K562 (cell line): ENCODE measurements around the gene EEF1A2. TPM values are rescaled to one million over a fixed set of nuclear protein-coding genes. Genes with fewer than 3 reads are reported as not detected.

Experiments
- polyA plus RNA-seq, 8 experiments: library from polyadenylated mRNA; depleted of rRNA in 4 of 8; stranded (reverse) in 5 of 8; unstranded in 3 of 8; fragments of >200 nt; fragmentation: Nextera tagmentation in 2 of 8; fragmentation: Illumina TruSeq in 1 of 8; extraction: Ambion mirVana in 2 of 8; extraction: Trizol in 1 of 8; gene quantifications; 2 replicates each; pipeline versions ENCODE4 v1.2.1 to v1.2.3, GENCODE V29; 2011 to 2014; ENCODE audit warnings: inconsistent platforms in 1 of 8, missing spikeins in 1 of 8
- total RNA-seq, 7 experiments: library from RNA; depleted of rRNA in 6 of 7; stranded (reverse); fragments of >200 nt in 6 of 7; fragmentation: Illumina TruSeq in 2 of 7; extraction: Trizol in 2 of 7; gene quantifications; 2 replicates each; pipeline versions ENCODE4 v1.2.1 to v1.2.3, GENCODE V29; 2011 to 2021; ENCODE audit warnings: low replicate concordance in 1 of 7

Gene EEF1A2
- total and polyA plus RNA-seq, 9 of the 15 experiments (the other 6 are each of a cell fraction or from before 2014, with no cell fraction given) = 0.04 to 29.6 (median 11.5) TPM

Other genes starting within 250 kb of the EEF1A2 start
Only the 7 nearest of the 18 such genes appear.
- gene KCNQ2, start 26.4 kb downstream of the EEF1A2 start, total RNA-seq (2014; rRNA removed) = not detected in 2 replicates
- gene KCNQ2, start 26.4 kb downstream of the EEF1A2 start, total RNA-seq (2014; rRNA removed; fragmentation: Illumina TruSeq; extraction: Trizol) = not detected in 2 replicates
- not detected in 2 replicates for gene KCNQ2, start 26.4 kb downstream of the EEF1A2 start, total RNA-seq (2015; rRNA removed; fragmentation: Illumina TruSeq; extraction: Trizol)
- gene KCNQ2, start 26.4 kb downstream of the EEF1A2 start, total RNA-seq (2021) = 0.13 and 0.40 TPM in 2 replicates
- gene KCNQ2, start 26.4 kb downstream of the EEF1A2 start, polyA plus RNA-seq (2011; rRNA removed) = 0.08 TPM in 1 of 2 replicates, not detected in the other
- not detected in 2 replicates for gene KCNQ2, start 26.4 kb downstream of the EEF1A2 start, polyA plus RNA-seq (2014; fragmentation: Illumina TruSeq; extraction: Trizol)
- gene KCNQ2, start 26.4 kb downstream of the EEF1A2 start, polyA plus RNA-seq (2014; fragmentation: Nextera tagmentation; extraction: Ambion mirVana) = not detected
- gene KCNQ2, start 26.4 kb downstream of the EEF1A2 start, polyA plus RNA-seq (2014; rRNA removed) = 0.16 TPM in 1 of 2 replicates, not detected in the other
- 73.9 and 86.1 TPM in 2 replicates for gene PPDPF, start 21.7 kb upstream of the EEF1A2 start, total RNA-seq (2014; rRNA removed)
- gene PPDPF, start 21.7 kb upstream of the EEF1A2 start, total RNA-seq (2014; rRNA removed; fragmentation: Illumina TruSeq; extraction: Trizol) = 2.3 and 4.5 TPM in 2 replicates
- 10.5 and 16.6 TPM in 2 replicates for gene PPDPF, start 21.7 kb upstream of the EEF1A2 start, total RNA-seq (2015; rRNA removed; fragmentation: Illumina TruSeq; extraction: Trizol)
- gene PPDPF, start 21.7 kb upstream of the EEF1A2 start, total RNA-seq (2021) = 220 and 233 TPM in 2 replicates
- gene PPDPF, start 21.7 kb upstream of the EEF1A2 start, polyA plus RNA-seq (2011; rRNA removed) = 4.5 and 9.8 TPM in 2 replicates
- gene PPDPF, start 21.7 kb upstream of the EEF1A2 start, polyA plus RNA-seq (2014; fragmentation: Illumina TruSeq; extraction: Trizol) = 11.2 and 59.1 TPM in 2 replicates
- under 1 TPM; 0.77 to 0.85 TPM for gene PPDPF, start 21.7 kb upstream of the EEF1A2 start, polyA plus RNA-seq (2014; fragmentation: Nextera tagmentation; extraction: Ambion mirVana)
- 98.3 and 99.6 TPM in 2 replicates for gene PPDPF, start 21.7 kb upstream of the EEF1A2 start, polyA plus RNA-seq (2014; rRNA removed)
- not detected in 2 replicates for gene PTK6, start 38.3 kb upstream of the EEF1A2 start, total RNA-seq (2014; rRNA removed)
- gene PTK6, start 38.3 kb upstream of the EEF1A2 start, total RNA-seq (2014; rRNA removed; fragmentation: Illumina TruSeq; extraction: Trizol) = not detected in 2 replicates
- gene PTK6, start 38.3 kb upstream of the EEF1A2 start, total RNA-seq (2015; rRNA removed; fragmentation: Illumina TruSeq; extraction: Trizol) = not detected in 2 replicates
- gene PTK6, start 38.3 kb upstream of the EEF1A2 start, total RNA-seq (2021) = not detected in 2 replicates
- not detected in 2 replicates for gene PTK6, start 38.3 kb upstream of the EEF1A2 start, polyA plus RNA-seq (2011; rRNA removed)
- gene PTK6, start 38.3 kb upstream of the EEF1A2 start, polyA plus RNA-seq (2014; fragmentation: Illumina TruSeq; extraction: Trizol) = not detected in 2 replicates
- not detected for gene PTK6, start 38.3 kb upstream of the EEF1A2 start, polyA plus RNA-seq (2014; fragmentation: Nextera tagmentation; extraction: Ambion mirVana)
- 0.07 TPM in 1 of 2 replicates, not detected in the other for gene PTK6, start 38.3 kb upstream of the EEF1A2 start, polyA plus RNA-seq (2014; rRNA removed)
- gene SRMS, start 48.7 kb upstream of the EEF1A2 start, total RNA-seq (2014; rRNA removed) = not detected in 2 replicates
- not detected in 2 replicates for gene SRMS, start 48.7 kb upstream of the EEF1A2 start, total RNA-seq (2014; rRNA removed; fragmentation: Illumina TruSeq; extraction: Trizol)
- gene SRMS, start 48.7 kb upstream of the EEF1A2 start, total RNA-seq (2015; rRNA removed; fragmentation: Illumina TruSeq; extraction: Trizol) = not detected in 2 replicates
- gene SRMS, start 48.7 kb upstream of the EEF1A2 start, total RNA-seq (2021) = not detected in 2 replicates
- gene SRMS, start 48.7 kb upstream of the EEF1A2 start, polyA plus RNA-seq (2011; rRNA removed) = 0.04 and 0.07 TPM in 2 replicates
- gene SRMS, start 48.7 kb upstream of the EEF1A2 start, polyA plus RNA-seq (2014; fragmentation: Illumina TruSeq; extraction: Trizol) = not detected in 2 replicates
- gene SRMS, start 48.7 kb upstream of the EEF1A2 start, polyA plus RNA-seq (2014; fragmentation: Nextera tagmentation; extraction: Ambion mirVana) = not detected
- not detected in 2 replicates for gene SRMS, start 48.7 kb upstream of the EEF1A2 start, polyA plus RNA-seq (2014; rRNA removed)
- 0.64 and 0.65 TPM in 2 replicates for gene FNDC11, start 55.1 kb upstream of the EEF1A2 start, total RNA-seq (2014; rRNA removed)
- 0.06 TPM in 1 of 2 replicates, not detected in the other for gene FNDC11, start 55.1 kb upstream of the EEF1A2 start, total RNA-seq (2014; rRNA removed; fragmentation: Illumina TruSeq; extraction: Trizol)
- gene FNDC11, start 55.1 kb upstream of the EEF1A2 start, total RNA-seq (2015; rRNA removed; fragmentation: Illumina TruSeq; extraction: Trizol) = 0.14 and 0.23 TPM in 2 replicates
- gene FNDC11, start 55.1 kb upstream of the EEF1A2 start, total RNA-seq (2021) = 0.74 and 0.89 TPM in 2 replicates
- 1.2 TPM in 2 replicates for gene FNDC11, start 55.1 kb upstream of the EEF1A2 start, polyA plus RNA-seq (2011; rRNA removed)
- 0.15 and 0.39 TPM in 2 replicates for gene FNDC11, start 55.1 kb upstream of the EEF1A2 start, polyA plus RNA-seq (2014; fragmentation: Illumina TruSeq; extraction: Trizol)
- gene FNDC11, start 55.1 kb upstream of the EEF1A2 start, polyA plus RNA-seq (2014; fragmentation: Nextera tagmentation; extraction: Ambion mirVana) = under 1 TPM in 1 of 2 experiments, not detected in 1; 0.08 TPM
- 1.2 and 2.3 TPM in 2 replicates for gene FNDC11, start 55.1 kb upstream of the EEF1A2 start, polyA plus RNA-seq (2014; rRNA removed)
- 5.0 and 5.9 TPM in 2 replicates for gene HELZ2, start 75.2 kb upstream of the EEF1A2 start, total RNA-seq (2014; rRNA removed)
- 0.26 and 0.69 TPM in 2 replicates for gene HELZ2, start 75.2 kb upstream of the EEF1A2 start, total RNA-seq (2014; rRNA removed; fragmentation: Illumina TruSeq; extraction: Trizol)
- gene HELZ2, start 75.2 kb upstream of the EEF1A2 start, total RNA-seq (2015; rRNA removed; fragmentation: Illumina TruSeq; extraction: Trizol) = 2.4 and 3.5 TPM in 2 replicates
- 7.8 and 9.1 TPM in 2 replicates for gene HELZ2, start 75.2 kb upstream of the EEF1A2 start, total RNA-seq (2021)
- gene HELZ2, start 75.2 kb upstream of the EEF1A2 start, polyA plus RNA-seq (2011; rRNA removed) = 3.3 and 3.5 TPM in 2 replicates
- 2.3 and 3.5 TPM in 2 replicates for gene HELZ2, start 75.2 kb upstream of the EEF1A2 start, polyA plus RNA-seq (2014; fragmentation: Illumina TruSeq; extraction: Trizol)
- gene HELZ2, start 75.2 kb upstream of the EEF1A2 start, polyA plus RNA-seq (2014; fragmentation: Nextera tagmentation; extraction: Ambion mirVana) = under 1 TPM in 1 of 2 experiments, not detected in 1; 0.03 TPM
- 2.8 and 5.0 TPM in 2 replicates for gene HELZ2, start 75.2 kb upstream of the EEF1A2 start, polyA plus RNA-seq (2014; rRNA removed)
- 10.2 and 11.5 TPM in 2 replicates for gene GMEB2, start 128.0 kb upstream of the EEF1A2 start, total RNA-seq (2014; rRNA removed)
- 2.6 and 2.8 TPM in 2 replicates for gene GMEB2, start 128.0 kb upstream of the EEF1A2 start, total RNA-seq (2014; rRNA removed; fragmentation: Illumina TruSeq; extraction: Trizol)
- 5.2 and 5.5 TPM in 2 replicates for gene GMEB2, start 128.0 kb upstream of the EEF1A2 start, total RNA-seq (2015; rRNA removed; fragmentation: Illumina TruSeq; extraction: Trizol)
- gene GMEB2, start 128.0 kb upstream of the EEF1A2 start, total RNA-seq (2021) = 11.5 and 13.9 TPM in 2 replicates
- gene GMEB2, start 128.0 kb upstream of the EEF1A2 start, polyA plus RNA-seq (2011; rRNA removed) = 7.4 and 8.1 TPM in 2 replicates
- 6.3 and 8.8 TPM in 2 replicates for gene GMEB2, start 128.0 kb upstream of the EEF1A2 start, polyA plus RNA-seq (2014; fragmentation: Illumina TruSeq; extraction: Trizol)
- under 1 TPM; 0.03 to 0.08 TPM for gene GMEB2, start 128.0 kb upstream of the EEF1A2 start, polyA plus RNA-seq (2014; fragmentation: Nextera tagmentation; extraction: Ambion mirVana)
- 8.4 and 8.5 TPM in 2 replicates for gene GMEB2, start 128.0 kb upstream of the EEF1A2 start, polyA plus RNA-seq (2014; rRNA removed)